Endometrial microvascular endothelial cells (primary cell): ENCODE measurements around the gene RNASE4. TPM values are rescaled to one million over a fixed set of nuclear protein-coding genes. Genes with fewer than 3 reads are reported as not detected.
"Not testable (repeated sequence)": the region's sequence is repeated elsewhere in the genome, so short reads cannot be mapped to it uniquely, and the experiment has no call there.

ENCODE experiments used
- in situ Hi-C: cut with HindIII; loops from 2 replicates; pipeline ENCODE4 v1.10.0; 2017; ENCODE audit warnings: low sequenced_read_pairs, low pct_unique_long_range_greater_than_20kb; ENCODE audit errors: inconsistent ontology term
- total RNA-seq: library from RNA; depleted of rRNA; stranded (reverse); fragments of >200 nt; gene quantifications from one replicate; pipeline ENCODE4 v1.2.3, GENCODE V29; 2015; ENCODE audit errors: inconsistent ontology term

RNASE4 gene, protein sequence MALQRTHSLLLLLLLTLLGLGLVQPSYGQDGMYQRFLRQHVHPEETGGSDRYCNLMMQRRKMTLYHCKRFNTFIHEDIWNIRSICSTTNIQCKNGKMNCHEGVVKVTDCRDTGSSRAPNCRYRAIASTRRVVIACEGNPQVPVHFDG
- 15.5 TPM for total RNA-seq

DNA sequence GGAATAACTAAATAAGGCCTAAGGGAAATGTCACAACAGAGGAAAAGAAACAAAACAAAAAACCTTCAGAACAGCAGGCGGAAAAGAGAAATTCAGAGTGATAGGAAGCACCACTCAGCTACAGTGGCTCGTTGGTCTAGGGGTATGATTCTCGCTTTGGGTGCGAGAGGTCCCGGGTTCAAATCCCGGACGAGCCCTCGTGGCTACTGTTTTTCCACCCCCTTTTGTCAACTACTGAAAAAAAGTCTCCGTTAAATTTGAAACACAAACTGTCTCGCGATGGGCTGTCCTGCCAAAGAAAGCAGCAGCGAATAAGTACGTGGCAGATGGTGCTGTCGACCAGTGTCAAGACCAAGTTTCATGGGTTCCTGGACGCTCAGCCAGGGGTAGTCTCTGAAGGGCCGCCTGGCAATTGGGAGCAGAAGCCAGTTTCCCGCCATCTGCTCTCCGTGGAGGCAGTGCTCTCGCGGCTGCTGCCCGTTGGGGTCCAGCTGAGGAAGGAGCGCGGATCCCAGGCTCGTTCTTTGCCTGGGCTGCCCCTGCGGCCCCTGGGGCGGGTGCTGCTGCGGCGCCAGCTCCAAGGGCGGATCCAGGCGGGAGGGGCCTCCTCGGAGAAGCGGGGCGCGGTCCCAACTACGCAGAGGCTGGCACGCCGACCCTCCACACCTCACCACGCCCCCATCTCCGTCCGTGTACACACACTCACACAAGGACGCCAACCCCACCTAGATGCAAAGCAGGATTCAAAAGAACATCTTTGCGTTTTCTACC is at the start of gene RNASE4:
Gene RNASE4, plus strand, starts transcription at position 670 of the 771 bp plus-strand sequence. CDS start 14,812 bp downstream, outside the sequence.
- in situ Hi-C loops = no loop called here

DNA sequence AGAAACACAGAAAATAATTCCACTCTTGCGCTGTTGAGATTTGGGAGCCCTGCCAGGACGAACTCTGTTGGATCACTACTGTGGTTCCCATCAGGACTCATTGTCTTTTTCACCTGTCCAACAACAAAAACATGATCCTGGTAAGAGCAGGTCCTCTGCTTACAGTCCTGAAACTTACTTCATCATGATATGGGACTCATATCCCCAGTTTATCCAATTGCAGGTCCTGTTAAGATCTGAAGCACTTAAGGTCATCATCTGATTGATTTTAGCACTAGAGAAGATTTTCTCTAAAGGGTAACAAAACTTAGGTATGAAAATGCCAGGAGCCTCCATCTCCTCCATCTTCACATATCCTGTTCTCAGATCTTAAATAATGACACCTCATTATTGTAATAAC is 42.8 kb upstream of the RNASE4 start, which contains the start of gene OR6S1:
Gene OR6S1, minus strand, starts transcription at position 101 of the 400 bp plus-strand sequence. Its CDS starts 0 bp downstream, at position 101.
- in situ Hi-C loops = no loop called here

DNA sequence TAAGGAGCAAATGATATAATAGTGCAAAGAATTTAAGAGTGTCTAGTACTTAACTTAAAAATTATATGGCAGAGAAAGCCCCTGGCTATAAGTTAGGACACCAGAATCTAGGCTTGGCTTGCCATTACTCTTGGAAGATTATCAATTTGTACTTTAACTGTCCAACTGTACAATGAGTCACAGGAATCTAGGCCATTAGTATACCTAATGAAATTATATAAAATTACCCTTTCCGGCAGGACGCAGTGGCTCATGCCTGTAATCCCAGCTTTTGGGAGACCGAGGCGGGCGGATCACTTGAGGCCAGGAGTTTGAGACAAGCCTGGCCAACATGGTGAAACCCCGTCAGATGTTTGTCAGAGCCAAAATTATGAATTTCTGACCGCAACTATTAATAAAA is 42.2 kb upstream of the RNASE4 start:
- in situ Hi-C loops = no loop called here

DNA sequence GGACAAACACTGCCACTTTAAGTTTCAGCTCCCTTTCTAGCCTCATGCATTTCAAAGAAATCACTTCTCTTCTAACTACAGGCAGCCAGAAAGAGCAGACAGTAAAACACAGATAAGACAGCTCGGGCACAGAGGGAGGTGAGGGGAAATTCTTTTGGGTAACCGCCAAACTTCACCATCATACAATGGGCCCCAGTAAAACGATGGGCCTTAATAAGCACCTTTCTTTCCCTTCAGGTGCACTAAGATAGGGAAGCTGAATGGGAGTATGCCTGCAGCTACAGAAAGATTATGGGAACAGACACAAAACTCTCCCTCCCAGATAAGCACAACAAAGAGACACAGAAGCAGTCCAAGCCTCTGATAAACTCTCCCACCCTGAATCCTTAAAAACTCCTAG is 41.6 kb upstream of the RNASE4 start:
- in situ Hi-C loops = not testable (repeated sequence)

DNA sequence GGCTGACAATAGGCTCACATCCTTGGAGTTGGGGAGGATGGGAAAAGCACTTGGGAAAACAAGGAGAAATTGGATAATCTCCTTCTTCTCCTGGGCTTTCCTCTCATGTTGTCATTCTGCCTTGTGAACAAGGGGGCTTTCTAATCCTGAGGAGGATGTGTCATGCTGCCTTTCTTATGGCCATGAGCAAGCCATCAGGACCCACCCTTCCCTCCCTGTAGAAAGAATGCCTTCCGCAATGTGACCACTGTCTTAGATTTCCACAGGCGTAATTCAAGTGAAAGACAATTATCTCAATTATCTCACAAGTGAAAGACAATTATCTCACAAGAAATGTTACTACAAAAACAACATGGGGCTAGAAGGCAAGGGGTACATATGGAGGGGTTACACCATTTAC is 39.8 kb upstream of the RNASE4 start:
- in situ Hi-C loops = no loop called here

DNA sequence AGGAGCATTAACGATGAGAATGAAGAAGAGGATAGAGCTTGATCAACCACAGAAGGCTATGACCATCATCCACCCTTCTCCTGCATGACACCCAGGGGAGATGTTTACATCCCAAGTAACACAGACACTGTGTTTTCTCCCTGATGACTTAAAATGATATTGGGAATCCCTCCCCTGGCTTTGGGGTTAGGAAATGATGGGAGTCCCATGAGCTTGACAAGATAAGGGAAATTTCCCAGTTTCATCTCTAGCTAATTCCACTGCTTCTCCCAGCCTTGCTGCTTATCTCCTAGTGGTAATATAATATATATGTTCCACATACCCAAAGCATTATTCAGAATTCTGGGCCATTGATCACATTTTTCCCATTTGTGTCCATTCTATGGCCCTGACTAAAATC is 38.9 kb upstream of the RNASE4 start:
- in situ Hi-C loops = no loop called here

DNA sequence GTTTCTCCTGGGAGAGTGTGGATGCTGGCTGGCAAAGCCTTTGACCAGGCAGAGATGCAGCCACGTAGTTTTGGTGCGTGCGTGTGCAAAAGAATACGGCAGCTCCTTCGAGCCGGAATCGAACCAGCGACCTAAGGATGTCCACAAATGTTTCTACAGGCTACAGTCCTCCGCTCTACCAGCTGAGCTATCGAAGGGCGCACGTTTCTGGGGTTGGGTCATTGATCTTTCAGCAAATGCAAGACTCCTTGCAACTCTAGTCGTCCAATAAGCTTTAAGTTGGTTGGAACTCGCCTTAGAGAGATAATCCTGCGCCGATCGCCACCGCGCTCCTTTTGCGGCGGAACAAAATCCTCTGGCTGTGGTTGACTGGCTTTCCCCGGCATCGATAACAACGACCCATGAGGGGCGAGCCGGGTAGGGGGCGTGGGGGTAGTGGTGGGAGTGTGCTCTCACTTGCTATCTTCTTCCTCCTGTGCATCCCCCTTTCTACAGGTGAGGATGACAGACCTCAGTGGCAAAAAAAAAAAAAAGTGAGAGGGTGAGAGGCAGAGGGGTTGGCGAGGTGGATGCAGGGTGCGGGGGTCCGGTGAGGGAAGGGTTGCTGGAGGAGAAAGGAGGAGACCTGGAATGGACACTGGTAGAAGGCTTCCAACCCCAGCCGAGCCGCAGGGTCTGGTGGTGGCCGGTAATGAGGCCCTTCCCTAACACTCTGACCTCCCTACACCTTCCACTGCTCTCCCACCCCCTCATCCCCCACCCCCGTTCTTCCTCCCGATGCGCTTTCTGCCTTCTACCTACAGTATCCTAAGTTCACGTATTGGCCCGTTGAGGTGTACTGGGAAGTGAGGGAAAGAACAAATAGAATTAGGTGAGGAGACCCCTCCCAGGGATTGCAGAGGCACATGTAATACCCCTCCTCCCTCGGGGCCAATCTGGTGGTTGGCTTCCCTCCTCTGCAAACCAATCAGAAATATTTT is 31.1 kb upstream of the RNASE4 start:
- in situ Hi-C loops = no loop called here

DNA sequence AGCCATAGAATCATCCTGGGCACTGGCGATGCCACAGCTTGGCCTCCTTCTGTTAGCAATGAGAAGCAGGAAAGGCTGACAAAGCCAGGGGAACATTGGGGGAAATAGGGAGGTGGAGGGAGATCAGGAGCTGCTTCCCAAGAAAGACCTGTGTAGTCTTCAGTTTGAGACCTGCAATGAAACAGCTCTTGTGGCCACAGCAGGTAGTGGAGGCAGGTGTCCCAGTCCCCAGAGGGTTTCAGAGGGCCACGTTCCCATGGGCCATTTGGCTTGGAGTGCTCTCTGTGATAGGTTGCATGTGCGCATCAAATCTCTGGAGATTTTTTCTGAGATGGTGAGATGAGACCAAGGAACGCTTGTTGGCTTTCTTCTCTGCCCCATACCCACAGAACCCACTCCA is 28.5 kb upstream of the RNASE4 start:
- in situ Hi-C loops = no loop called here

DNA sequence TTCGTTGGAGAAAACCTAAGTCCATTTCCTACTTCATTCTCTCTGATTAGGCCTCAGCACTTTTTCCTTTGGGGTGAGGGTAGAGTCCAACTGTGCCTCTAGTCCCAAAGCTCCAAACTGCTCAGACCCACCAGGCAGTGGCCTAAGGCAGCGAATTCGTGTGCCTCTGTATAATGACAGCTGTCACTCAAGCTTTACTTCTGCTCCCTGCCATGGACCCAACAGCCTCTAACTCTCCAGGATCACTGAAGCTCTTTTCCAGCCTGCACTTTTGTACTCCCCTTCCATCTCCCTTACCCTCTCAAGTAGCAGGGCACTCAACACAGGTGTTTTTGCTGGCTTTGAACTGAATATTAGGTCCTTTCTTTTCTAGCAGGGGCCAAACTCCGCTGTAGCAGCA is 28.1 kb upstream of the RNASE4 start:
- in situ Hi-C loops = no loop called here

DNA sequence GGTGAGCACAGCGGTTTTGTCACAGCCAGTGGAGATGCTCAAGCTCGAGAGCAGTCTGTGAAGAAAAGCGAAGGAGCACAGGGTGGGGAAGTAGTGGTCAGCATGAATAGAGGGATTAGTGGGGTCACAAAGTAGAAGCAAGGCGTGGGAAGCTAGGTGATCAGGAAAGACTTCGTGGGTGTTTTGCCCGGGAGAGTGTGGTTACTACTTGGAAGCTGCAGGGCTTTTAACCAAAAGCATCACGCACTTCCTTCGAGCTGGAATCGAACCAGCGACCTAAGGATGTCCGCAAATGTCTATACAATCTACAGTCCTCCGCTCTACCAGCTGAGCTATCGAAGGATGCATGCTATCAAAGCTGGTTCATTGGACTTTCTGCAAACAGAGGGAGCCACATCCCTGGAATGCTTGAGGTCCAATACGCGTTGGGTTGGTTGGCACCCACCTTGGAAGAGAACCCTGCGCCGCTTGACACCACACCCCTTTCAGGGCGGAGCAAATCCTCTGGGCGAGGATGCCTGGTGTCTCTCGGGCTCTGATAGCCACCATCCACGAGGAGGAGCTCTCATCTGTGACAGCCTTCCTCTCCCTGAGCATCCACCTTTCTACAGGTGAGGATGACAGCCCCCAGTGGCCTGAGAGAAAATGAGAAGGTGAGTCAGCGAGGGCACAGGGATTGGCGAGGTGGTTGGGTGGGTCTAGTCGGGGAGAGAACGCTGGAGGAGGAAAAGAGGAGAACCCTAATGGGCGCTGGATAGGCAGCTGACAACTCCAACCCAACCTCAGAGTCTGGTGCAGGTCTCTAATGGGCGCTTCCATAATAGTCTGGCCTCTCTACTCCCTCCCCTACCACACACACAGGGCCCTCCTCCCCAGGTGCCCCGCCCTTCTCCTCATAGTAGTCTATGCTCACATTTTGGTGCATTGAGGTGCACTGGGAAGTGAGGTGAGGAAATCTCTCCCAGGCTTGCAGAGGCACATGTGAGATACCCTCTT is 26.8 kb upstream of the RNASE4 start:
- in situ Hi-C loops = no loop called here

DNA sequence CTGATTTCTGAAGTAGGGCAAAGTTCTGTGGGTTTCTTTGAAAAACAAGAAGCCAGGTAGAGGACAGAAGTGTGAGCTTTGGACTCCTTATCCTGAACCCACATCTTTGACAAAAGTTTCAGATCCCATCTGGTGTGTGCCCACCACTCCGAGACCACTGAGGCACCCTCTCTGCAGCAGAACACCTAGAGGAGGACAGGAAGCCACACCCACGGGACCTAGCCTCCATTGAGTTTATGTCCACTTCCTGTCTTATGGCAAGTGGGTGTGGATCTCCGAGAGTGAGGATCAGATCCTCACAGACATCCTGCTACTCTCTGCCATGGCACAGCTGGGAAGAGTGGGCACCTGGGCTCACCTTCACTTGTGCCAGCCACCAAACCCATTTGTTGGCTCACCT is 26.1 kb upstream of the RNASE4 start:
- in situ Hi-C loops = no loop called here

DNA sequence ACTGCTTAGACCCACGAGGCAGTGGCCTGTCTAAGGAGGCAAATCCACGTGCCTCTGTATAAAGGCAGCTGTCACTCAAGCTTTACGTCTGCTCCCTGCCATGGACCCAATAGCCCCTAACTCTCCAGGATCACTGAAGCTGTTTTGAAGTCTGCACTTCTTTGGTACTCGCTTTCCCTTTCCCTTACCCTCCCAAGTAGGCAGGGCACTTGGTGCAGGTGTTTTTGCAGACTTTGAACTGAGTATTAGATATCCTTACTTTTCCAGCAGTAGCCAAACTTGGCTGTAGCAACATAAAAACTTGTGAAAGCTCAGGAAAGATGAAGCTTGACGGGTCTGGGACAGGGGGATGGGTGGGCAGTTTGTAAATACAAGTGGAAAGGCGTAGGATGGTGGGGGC is 25.0 kb upstream of the RNASE4 start:
- in situ Hi-C loops = no loop called here

DNA sequence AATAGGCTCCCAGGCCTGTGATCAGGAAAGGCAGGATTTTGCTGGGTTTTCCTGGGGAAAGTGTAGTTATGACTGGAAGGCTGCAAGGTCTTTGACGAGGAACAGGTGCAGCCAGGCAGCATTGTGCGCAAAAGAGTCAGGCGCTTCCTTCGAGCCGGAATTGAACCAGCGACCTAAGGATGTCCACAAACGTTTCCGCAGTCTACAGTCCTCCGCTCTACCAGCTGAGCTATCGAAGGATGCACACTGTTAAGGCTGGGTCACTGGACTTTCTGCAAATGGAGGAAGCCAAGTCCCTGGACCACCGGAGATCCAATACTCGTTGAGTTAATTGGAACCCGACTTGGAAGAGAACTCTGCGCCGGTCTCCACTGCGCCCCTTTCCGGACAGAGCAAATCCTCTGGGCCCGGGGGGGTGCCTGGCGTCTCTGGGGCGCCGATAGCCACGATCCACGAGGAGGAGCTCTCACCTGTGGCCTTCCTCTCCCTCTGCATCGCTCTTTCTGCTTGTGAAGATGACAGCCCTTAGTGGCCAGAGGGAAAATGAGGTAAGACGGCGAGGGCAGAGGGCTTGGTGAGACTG is 24.5 kb upstream of the RNASE4 start:
- in situ Hi-C loops = no loop called here

DNA sequence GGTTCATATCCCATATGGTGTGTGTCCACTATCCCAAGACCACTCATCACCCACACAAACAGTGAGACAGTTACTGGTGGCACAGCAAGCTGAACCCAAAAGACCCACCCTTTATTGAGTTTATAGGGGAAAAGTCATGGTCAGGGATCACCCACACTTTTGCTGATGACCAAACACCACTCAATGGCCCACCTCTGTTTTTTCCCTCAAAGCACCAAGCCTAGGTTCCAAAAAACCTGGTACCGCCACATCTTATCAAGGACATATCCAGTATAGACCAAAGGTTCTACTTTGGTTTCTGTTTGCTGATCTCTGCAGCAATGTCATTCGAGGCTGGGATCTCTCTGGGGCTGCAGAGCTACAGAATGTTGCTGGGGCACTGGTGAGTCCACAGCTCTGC is 23.2 kb upstream of the RNASE4 start:
- in situ Hi-C loops = no loop called here

DNA sequence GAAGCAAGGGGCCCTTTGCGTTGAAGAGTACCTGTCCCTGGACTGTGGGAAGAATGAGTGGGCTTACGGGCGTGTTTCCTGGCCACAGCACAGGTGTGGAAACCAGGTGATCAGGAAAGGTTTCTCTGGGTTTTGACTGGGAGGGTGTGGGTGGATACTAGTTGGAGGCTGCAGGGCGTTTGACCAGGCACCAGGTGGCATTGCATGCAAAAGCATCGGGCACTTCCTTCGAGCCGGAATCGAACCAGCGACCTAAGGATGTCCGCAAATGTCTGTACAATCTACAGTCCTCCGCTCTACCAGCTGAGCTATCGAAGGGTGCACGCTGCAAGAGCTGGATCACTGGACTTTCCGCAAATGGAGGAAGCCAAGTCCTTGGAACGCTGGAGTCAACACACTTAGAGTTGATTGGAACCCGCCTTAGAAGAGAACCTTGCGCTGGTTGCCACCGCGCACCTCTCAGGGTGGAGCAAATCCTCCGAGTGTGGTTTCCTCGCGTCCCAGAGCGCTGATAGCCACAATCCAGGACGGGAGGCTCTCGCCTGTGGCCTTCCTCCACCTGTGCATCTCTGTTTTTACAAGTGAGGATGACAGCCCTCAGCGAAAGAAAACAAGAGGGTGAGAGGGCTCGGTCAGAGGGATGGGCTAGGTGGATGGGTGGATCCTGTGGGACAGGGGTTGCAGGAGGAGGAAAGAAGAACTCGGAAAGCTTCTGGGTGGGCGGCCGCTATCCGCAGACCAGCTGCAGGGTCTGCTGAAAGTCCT is 21.2 kb upstream of the RNASE4 start:
- in situ Hi-C loops = no loop called here

DNA sequence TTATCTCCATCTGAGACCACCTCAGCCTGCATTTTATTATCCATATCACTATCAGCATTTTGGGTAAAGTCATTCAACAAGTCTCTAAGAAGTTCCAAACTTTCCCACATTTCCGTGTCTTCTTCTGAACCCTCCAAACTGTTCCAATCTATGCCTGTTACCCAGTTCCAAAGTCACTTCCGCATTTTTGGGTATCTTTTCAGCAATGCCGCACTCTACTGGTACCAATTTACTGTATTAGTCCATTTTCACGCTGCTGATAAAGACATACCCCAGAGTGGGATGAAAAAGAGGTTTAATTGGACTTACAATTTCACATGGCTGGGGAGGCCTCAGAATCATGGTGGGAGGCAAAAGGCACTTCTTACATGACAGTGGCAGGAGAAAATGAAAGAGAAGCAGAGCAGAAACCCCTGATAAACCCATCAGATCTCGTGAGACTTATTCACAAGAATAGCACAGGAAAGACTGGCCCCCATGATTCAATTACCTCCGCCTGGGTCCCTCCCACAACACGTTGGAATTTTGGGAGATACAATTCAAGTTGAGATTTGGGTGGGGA is 17.9 kb upstream of the RNASE4 start:
- in situ Hi-C loops = not testable (repeated sequence)

DNA sequence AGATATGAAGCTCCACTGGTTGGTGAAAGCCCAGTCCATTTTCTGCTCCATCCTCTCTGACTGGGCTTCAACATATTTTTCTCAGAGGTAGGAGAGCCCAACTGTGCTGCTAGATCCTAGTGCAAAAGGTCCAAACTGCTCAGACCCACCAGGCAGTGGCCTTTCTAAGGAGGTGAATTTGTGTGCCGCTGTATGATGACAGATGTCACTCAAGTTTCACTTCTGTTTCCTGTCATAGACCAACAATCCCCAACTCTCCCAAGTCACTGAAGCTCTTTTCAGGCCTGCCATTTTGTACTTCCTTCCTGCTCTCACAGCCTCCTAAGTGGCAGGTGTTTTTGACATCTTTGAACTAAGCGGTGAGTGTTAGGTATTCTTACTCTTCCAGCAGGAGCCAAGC is 16.4 kb upstream of the RNASE4 start:
- in situ Hi-C loops = no loop called here
